Measurements from ENCODE around the gene DDRGK1. TPM values are rescaled to one million over a fixed set of nuclear protein-coding genes. Genes with fewer than 3 reads are reported as not detected.

DDRGK1 gene
- polyA plus RNA-seq, 1 donor from 2014 or later, result 67.6 TPM

DNA sequence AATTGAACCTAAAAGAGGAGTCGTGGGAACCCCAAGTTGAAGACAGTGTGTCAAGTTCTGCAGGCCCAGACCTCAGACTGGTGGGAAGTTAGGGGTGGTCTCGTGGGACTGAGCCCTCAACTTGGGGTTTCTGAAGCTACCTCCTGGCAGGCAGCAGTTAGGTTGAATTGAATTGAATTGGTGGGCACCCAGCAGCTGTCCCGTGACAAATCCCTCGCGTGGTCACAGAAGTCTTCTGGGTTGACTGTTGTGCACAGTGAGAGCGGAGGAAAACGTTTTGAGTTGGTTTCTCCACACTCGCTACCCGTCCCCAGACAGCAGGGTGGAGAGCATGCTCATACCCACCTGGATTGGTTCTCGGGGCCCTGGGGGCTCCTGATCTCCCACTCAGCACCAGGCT, 21.6 kb upstream of the DDRGK1 start (continued):
- TF ChIP-seq, protein P1, sequence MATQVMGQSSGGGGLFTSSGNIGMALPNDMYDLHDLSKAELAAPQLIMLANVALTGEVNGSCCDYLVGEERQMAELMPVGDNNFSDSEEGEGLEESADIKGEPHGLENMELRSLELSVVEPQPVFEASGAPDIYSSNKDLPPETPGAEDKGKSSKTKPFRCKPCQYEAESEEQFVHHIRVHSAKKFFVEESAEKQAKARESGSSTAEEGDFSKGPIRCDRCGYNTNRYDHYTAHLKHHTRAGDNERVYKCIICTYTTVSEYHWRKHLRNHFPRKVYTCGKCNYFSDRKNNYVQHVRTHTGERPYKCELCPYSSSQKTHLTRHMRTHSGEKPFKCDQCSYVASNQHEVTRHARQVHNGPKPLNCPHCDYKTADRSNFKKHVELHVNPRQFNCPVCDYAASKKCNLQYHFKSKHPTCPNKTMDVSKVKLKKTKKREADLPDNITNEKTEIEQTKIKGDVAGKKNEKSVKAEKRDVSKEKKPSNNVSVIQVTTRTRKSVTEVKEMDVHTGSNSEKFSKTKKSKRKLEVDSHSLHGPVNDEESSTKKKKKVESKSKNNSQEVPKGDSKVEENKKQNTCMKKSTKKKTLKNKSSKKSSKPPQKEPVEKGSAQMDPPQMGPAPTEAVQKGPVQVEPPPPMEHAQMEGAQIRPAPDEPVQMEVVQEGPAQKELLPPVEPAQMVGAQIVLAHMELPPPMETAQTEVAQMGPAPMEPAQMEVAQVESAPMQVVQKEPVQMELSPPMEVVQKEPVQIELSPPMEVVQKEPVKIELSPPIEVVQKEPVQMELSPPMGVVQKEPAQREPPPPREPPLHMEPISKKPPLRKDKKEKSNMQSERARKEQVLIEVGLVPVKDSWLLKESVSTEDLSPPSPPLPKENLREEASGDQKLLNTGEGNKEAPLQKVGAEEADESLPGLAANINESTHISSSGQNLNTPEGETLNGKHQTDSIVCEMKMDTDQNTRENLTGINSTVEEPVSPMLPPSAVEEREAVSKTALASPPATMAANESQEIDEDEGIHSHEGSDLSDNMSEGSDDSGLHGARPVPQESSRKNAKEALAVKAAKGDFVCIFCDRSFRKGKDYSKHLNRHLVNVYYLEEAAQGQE (IDR thresholded peaks at IDR 0.05; ENCODE audit: borderline replicate concordance), result no peak
- no peak for TF ChIP-seq MXI1 (conservative IDR thresholded peaks at IDR 0.05; ENCODE audit: poor library complexity, severe bottlenecking)

DNA sequence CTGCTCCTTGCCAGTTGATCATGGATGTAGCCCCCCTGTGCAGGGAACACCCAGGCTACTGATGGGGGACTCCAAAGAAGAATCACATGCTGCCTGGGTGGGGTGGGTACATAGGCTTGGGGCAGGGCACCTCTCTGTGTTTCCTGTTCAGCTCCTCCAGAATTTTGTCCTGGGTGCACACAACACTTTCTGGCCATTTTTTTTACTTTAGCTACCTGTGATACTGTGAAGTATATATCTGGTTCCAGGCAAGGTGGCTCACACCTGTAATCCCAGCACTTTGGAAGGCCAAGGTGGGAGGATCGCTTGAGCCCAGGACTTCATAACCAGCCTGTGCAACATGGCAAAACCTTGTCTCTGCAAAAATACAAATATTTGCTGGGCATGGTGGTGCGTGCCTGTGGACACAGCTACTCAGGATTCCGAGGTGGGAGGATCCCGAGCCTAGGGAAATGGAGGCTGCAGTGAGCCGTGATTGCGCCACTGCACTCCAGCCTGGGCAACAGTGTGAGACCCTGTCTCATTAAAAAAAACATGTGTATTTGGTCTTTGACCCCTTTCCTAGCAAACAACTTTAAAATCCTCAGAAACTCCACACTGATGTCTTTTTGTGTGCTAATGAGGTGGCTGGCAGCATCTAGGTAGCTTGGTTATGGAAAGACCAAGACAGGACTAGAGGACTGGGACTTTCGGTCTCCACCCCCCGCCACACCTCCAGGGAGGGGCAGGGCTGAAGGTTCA, 20.4 kb upstream of the DDRGK1 start:
- Histone ChIP-seq H3K9ac (ENCODE audit: low read length) (no peak overlapping the region), H3K9me3 (ENCODE audit: low read length) (no peaks in the 10 kb centered on the region), H3K79me2 (replicated peaks; ENCODE audit: insufficient read depth, low read length) (no peaks in the 10 kb centered on the region), H3K36me3 (ENCODE audit: insufficient read depth, low read length) (no peaks in the 10 kb centered on the region), H3K27ac (ENCODE audit: low read length) (no peak overlapping the region), H3K9me2 (ENCODE audit: insufficient read depth, low read length) (no peaks in the 10 kb centered on the region), H3F3A (ENCODE audit: insufficient read depth, low read length, poor library complexity, severe bottlenecking) (no peaks in the 10 kb centered on the region), H4K20me1 (ENCODE audit: insufficient read depth) (no peaks in the 10 kb centered on the region), H3K4me3 (ENCODE audit: low read length) (no peak overlapping the region), H2AFZ (ENCODE audit: low read depth, low read length) (no peak overlapping the region), H3K27me3 (ENCODE audit: insufficient read depth, low read depth, low read length) (no peaks in the 10 kb centered on the region), H3K4me2 (ENCODE audit: low read length) (no peak overlapping the region)
- TF ChIP-seq, protein P1 (IDR thresholded peaks at IDR 0.05; ENCODE audit: borderline replicate concordance), result no peak
- TF ChIP-seq, protein P2, sequence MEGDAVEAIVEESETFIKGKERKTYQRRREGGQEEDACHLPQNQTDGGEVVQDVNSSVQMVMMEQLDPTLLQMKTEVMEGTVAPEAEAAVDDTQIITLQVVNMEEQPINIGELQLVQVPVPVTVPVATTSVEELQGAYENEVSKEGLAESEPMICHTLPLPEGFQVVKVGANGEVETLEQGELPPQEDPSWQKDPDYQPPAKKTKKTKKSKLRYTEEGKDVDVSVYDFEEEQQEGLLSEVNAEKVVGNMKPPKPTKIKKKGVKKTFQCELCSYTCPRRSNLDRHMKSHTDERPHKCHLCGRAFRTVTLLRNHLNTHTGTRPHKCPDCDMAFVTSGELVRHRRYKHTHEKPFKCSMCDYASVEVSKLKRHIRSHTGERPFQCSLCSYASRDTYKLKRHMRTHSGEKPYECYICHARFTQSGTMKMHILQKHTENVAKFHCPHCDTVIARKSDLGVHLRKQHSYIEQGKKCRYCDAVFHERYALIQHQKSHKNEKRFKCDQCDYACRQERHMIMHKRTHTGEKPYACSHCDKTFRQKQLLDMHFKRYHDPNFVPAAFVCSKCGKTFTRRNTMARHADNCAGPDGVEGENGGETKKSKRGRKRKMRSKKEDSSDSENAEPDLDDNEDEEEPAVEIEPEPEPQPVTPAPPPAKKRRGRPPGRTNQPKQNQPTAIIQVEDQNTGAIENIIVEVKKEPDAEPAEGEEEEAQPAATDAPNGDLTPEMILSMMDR (IDR thresholded peaks at IDR 0.05; ENCODE audit: poor library complexity, severe bottlenecking), result no peak
- TF ChIP-seq SMC3 (conservative IDR thresholded peaks at IDR 0.05; ENCODE audit: poor library complexity) (no peak), EZH2 (IDR thresholded peaks at IDR 0.05; ENCODE audit: borderline replicate concordance, insufficient read depth, low read length, poor library complexity, severe bottlenecking) (no peak), TAF1 (IDR thresholded peaks at IDR 0.05; ENCODE audit: low read depth) (no peak), MXI1 (conservative IDR thresholded peaks at IDR 0.05; ENCODE audit: poor library complexity, severe bottlenecking) (no peak), EP300 (conservative IDR thresholded peaks at IDR 0.05; ENCODE audit: poor library complexity, severe bottlenecking) (no peak), POLR2AphosphoS5 (IDR thresholded peaks at IDR 0.05) (no peak), RAD21 (conservative IDR thresholded peaks at IDR 0.05) (no peak)
